ENCODE results near the gene ERF. TPM values are rescaled to one million over a fixed set of nuclear protein-coding genes. Genes with fewer than 3 reads are reported as not detected.

The ERF gene
- total RNA-seq, 1 donor from 2014 or later = 35.8 TPM

GRCh38 chr19:42249149-42249750 lies 5.7 kb downstream of the ERF start:
- Histone ChIP-seq H3K9me3 (no peaks in the 10 kb centered on the region), H3K27ac (no peak overlapping the region), H3K36me3 (peaks cover 27% of the 10 kb centered on the region), H3K4me3 (no peak overlapping the region), H3K27me3 (ENCODE audit: low read depth) (no peaks in the 10 kb centered on the region), H3K4me1 (peaks cover 60% of the 10 kb centered on the region)
- TF ChIP-seq, protein P1, sequence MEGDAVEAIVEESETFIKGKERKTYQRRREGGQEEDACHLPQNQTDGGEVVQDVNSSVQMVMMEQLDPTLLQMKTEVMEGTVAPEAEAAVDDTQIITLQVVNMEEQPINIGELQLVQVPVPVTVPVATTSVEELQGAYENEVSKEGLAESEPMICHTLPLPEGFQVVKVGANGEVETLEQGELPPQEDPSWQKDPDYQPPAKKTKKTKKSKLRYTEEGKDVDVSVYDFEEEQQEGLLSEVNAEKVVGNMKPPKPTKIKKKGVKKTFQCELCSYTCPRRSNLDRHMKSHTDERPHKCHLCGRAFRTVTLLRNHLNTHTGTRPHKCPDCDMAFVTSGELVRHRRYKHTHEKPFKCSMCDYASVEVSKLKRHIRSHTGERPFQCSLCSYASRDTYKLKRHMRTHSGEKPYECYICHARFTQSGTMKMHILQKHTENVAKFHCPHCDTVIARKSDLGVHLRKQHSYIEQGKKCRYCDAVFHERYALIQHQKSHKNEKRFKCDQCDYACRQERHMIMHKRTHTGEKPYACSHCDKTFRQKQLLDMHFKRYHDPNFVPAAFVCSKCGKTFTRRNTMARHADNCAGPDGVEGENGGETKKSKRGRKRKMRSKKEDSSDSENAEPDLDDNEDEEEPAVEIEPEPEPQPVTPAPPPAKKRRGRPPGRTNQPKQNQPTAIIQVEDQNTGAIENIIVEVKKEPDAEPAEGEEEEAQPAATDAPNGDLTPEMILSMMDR (IDR thresholded peaks at IDR 0.05) = no peak
- intact Hi-C loops (cut with DNase I) = no loop called here
- ATAC-seq (no peak), DNase-seq (no peak)

DNA sequence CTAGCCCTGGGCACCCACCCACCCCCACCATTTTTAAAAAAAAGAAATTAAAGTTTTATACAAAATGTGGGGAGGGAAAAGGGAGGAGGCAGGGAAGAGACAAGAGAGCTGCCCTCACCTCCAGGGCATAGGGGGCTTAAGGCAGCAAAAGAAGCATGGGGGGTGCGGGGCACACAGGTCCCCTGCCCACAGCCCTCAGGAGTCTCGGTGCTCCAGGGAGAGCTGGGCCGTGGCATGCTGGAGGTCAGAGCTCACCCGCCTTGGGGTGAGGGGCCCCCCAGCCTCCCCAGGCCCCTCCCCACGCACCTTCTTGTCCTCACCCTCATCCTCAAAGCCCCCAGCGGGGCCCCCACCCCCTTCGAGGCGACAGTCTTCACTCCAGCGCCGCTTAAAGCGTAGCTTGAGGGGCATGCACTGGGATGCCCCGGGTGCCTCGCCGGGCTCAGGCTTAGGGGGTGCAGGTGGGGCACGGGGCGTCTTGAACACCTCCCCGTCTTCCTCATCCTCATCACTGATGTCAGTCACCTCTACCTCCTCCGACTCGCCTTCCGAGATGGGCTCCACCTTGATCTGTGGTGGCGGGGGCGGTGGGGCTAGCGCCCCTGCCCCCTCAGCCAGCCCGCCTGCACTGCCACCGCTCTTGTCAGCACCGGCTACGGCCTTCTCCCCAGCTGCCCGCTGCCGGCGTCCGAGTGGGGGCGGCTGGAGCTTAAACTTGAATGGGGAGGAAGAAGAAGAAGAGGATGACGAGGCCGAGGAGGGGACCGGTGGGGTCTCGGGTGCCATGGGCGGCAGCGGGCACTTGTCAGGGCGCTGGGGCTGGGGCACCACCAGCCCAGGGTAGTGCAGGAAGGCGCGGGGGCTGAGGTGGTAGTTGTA lies 6.4 kb downstream of the ERF start:
- no peak overlapping the region for H3K4me3 ChIP-seq
- no peak for ATAC-seq
- H3K9me3 ChIP-seq = no peaks in the 10 kb centered on the region
- peaks cover 27% of the 10 kb centered on the region for H3K36me3 ChIP-seq
- DNase-seq = no peak
- no peaks in the 10 kb centered on the region for H3K27me3 ChIP-seq (ENCODE audit: low read depth)
- H3K27ac ChIP-seq = no peak overlapping the region
- TF ChIP-seq, protein P1 (IDR thresholded peaks at IDR 0.05) = no peak
- H3K4me1 ChIP-seq = peaks cover 67% of the 10 kb centered on the region
- intact Hi-C loops (cut with DNase I) = no loop called here

DNA sequence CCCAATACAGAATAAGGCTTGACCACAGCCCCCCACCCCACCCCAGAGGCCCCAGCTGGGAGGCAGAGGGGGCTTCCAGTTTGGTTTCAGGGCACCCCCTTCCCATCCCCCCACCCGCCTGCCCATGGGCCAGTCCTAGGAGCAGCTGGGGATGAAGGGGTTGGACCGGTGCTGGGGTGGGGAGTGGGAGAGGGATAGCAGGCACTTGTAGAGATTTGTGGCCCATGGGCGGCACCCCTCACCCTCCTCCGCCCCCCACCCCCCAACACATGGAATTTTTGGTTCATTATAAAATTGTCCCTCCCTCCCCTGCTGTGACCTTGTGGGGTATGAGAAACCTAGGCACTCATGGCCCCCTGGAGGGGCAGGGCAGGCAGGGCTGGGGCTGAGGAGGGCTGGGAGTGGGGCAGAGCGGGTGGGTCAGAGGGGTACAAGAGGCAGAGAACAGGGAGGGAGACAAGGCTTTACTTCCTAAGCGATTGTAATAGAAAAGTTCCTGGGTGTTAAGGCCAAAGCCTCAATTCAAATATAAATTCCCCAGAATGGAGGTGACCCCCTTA lies 7.2 kb downstream of the ERF start:
- no peaks in the 10 kb centered on the region for H3K9me3 ChIP-seq
- peaks cover 27% of the 10 kb centered on the region for H3K36me3 ChIP-seq
- H3K27me3 ChIP-seq (ENCODE audit: low read depth) = no peaks in the 10 kb centered on the region
- TF ChIP-seq, protein P1 (IDR thresholded peaks at IDR 0.05) = no peak
- H3K27ac ChIP-seq = no peak overlapping the region
- ATAC-seq = no peak
- H3K4me1 ChIP-seq = peaks cover 64% of the 10 kb centered on the region
- intact Hi-C loops (cut with DNase I) = no loop called here
- no peak for DNase-seq
- no peak overlapping the region for H3K4me3 ChIP-seq

- H3K4me3 ChIP-seq = no peak overlapping the region
- H3K4me1 ChIP-seq = peaks cover 58% of the 10 kb centered on the region
- ATAC-seq = no peak
- no peaks in the 10 kb centered on the region for H3K9me3 ChIP-seq
- intact Hi-C loops (cut with DNase I) = no loop called here
- H3K27ac ChIP-seq = no peak overlapping the region
- DNase-seq = no peak
- peaks cover 27% of the 10 kb centered on the region for H3K36me3 ChIP-seq
- H3K27me3 ChIP-seq (ENCODE audit: low read depth) = no peaks in the 10 kb centered on the region
- TF ChIP-seq, protein P1 (IDR thresholded peaks at IDR 0.05) = no peak
These were observed 7.8 kb downstream of the ERF start for GRCh38 chr19:42246922-42247639.

DNA sequence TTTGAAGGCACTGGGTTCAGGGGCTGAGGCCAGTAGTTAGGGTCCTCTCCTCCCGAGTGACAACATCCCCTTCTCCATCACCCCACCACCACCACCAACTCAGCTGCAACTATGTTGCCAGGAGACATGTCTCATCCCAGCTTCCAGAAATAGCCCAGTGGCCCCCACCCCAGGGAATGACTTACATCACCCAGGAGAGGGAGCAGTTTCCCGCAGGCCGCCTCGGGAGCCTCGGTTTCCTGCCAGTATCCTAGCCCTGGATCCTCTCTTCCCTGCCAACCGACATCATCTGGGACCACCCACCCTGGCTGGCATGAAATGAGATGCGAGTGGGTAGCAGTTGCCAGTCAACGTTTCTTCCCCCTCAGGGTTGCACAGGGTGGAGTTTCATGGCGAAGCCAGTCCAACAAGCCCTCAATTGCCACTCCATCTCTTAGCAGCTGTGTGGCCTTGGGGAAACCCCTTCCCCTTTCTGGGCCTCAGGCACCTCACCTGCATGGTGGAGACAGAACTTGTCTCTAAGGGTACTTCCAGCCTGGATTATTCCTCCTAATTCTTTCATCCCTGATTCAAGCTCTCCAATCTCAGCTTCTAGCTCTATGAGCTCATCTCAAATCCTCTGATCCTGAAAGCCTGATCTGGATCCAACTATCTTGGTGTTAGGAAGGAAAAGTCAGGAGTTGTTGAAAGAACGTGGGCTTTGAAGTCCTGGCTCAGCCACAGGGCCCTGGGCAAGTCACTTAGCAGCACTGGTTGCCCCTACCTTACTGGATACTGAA lies 8.6 kb downstream of the ERF start:
- H3K9me3 ChIP-seq = no peaks in the 10 kb centered on the region
- no peak overlapping the region for H3K4me3 ChIP-seq
- no peaks in the 10 kb centered on the region for H3K27me3 ChIP-seq (ENCODE audit: low read depth)
- peaks cover 27% of the 10 kb centered on the region for H3K36me3 ChIP-seq
- H3K4me1 ChIP-seq = peaks cover 56% of the 10 kb centered on the region
- intact Hi-C loops (cut with DNase I) = no loop called here
- TF ChIP-seq, protein P1 (IDR thresholded peaks at IDR 0.05) = peak; percentile 53
- ATAC-seq (no peak), DNase-seq (peak; percentile 65)
- H3K27ac ChIP-seq = peak overlapping the region; percentile 11
